Colonic mucosa (tissue), 4 donors: Measurements from ENCODE around the gene ZBP1. TPM values are rescaled to one million over a fixed set of nuclear protein-coding genes. Genes with fewer than 3 reads are reported as not detected.

Experiments used
- DNase-seq: peaks from one replicate; pipeline ENCODE4 v3.0.0-alpha.2; 2020
- H3K27ac ChIP-seq: fragments of 200-600 bp; one replicate; pipeline ENCODE4 v1.8.0; 2021
- H3K27me3 ChIP-seq: fragments of 200-600 bp; one replicate; pipeline ENCODE4 v1.8.0; 2021
- H3K36me3 ChIP-seq: fragments of 200-600 bp; one replicate; pipeline ENCODE4 v1.8.0; 2021
- H3K4me1 ChIP-seq: fragments of 200-600 bp; one replicate; pipeline ENCODE4 v1.8.0; 2021; ENCODE audit warnings: mild to moderate bottlenecking
- H3K4me3 ChIP-seq: fragments of 200-600 bp; one replicate; pipeline ENCODE4 v1.8.0; 2021
- H3K9ac ChIP-seq, 2 donors: one replicate each; pipeline ENCODE4 v1.7.0; 2013; ENCODE audit warnings: control low read depth in 2 of 2, low read depth in 2 of 2, low read length in 2 of 2
- H3K9me3 ChIP-seq: fragments of 200-600 bp; one replicate; pipeline ENCODE4 v1.8.0; 2021
- CTCF ChIP-seq: fragments of 200-600 bp; IDR thresholded peaks from one replicate; pipeline ENCODE4 v1.8.0; 2022; ENCODE audit warnings: antibody characterized with exemption, mild to moderate bottlenecking
- intact Hi-C: fragments of 100-400 bp; cut with DNase I; formaldehyde crosslinking; loops from one replicate; pipeline ENCODE4 v1.14.1; 2022
- total RNA-seq, 2 donors: library from RNA; stranded (reverse); fragmentation: NEBNext Ultra II Directional in 1 of 2; extraction: Animal tissue kit (Norgen Biotek cat#: 25700) in 1 of 2; gene quantifications; one replicate each; pipeline ENCODE4 v1.2.1, GENCODE V29; 2021
- donor health status: healthy.
- donor health status: DM: no; HTN: no; CAD: no.
- donor health status: DM: no; HTN: no; CAD: no.

The ZBP1 gene
- total RNA-seq, 2 donors from 2014 or later: 2.7 to 3.4 TPM

DNA sequence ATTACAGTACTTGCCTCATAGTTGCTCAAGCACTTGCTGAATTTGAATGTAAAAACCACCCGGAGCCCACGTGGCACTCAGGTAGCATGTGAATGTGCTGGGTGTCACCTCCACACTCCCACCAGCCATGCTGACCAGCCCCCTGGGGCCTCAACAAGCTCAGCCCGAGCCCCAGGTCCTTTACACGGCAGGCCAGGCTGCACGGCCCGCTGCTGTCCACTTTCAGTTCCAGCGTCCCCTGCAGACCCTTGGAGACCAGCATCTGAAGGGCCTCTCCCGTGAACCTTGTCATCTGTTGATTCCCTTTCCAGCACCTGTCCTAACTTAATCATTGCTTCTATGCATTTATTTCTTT, 33.3 kb upstream of the ZBP1 start:
- intact Hi-C loops: no loop called here
- DNase-seq: no peak
- Histone ChIP-seq H3K4me3 (no peak overlapping the region), H3K9ac (no peak overlapping the region), H3K27ac (no peak overlapping the region), H3K36me3 (no peaks in the 10 kb centered on the region), H3K9me3 (no peaks in the 10 kb centered on the region), H3K4me1 (no peaks in the 10 kb centered on the region), H3K27me3 (no peaks in the 10 kb centered on the region)
- no peak for TF ChIP-seq CTCF

GRCh38 chr20:57652606-57653545, 32.6 kb upstream of the ZBP1 start:
- H3K9ac ChIP-seq: no peak overlapping the region
- DNase-seq: peak; percentile 16

DNA sequence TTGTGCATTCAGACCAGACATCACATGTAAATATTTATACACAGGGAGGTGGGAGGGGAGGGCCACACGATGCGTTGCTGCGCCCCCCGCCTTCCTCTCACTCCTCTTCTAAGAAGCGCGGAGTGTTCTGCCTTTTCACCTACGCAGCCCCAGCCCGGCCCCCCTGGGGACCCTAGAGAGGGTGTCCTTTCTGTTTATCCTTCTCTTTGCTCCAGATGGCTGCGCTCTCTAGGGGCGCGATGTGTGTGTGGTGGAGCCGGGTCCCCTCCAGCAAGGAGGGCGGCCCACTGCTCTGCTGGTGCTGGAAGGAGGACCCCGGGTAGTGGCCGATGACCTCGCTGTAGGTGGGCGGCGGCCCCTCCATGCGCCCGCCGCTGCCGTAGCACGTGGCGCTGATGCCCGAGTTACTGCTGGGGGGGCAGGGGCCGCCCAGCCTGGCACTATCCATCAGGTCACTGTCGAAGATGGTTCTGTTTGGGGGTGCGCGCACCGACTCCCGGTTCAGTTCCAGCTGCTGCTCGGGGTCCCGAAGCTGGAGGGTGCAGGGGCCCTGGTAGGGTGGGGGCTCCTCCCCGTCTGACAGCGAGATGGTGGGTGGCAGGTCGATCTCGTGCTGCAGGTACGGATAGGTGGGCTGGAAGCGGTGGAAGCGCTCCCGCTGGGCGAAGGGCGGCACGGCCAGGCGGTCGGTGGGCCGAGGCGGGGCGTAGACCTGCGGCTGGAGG, 31.8 kb upstream of the ZBP1 start:
- Histone ChIP-seq H3K4me3 (no peak overlapping the region), H3K36me3 (no peaks in the 10 kb centered on the region), H3K27ac (no peak overlapping the region), H3K4me1 (no peaks in the 10 kb centered on the region), H3K9ac (no peak overlapping the region), H3K27me3 (no peaks in the 10 kb centered on the region), H3K9me3 (no peaks in the 10 kb centered on the region)
- no peak for TF ChIP-seq CTCF
- intact Hi-C loops: no loop called here
- DNase-seq: peak; percentile 16

More at GRCh38 chr20:57652606-57653545, 32.6 kb upstream of the ZBP1 start:
- H3K4me3 ChIP-seq: no peak overlapping the region
- H3K36me3 ChIP-seq: no peaks in the 10 kb centered on the region
- H3K4me1 ChIP-seq: no peaks in the 10 kb centered on the region
- intact Hi-C loops: no loop called here
- no peaks in the 10 kb centered on the region for H3K9me3 ChIP-seq
- TF ChIP-seq CTCF: no peak
- H3K27me3 ChIP-seq: no peaks in the 10 kb centered on the region
- H3K27ac ChIP-seq: no peak overlapping the region

GRCh38 chr20:57650756-57651483, 30.7 kb upstream of the ZBP1 start:
- TF ChIP-seq CTCF: no peak
- Histone ChIP-seq H3K4me3 (no peak overlapping the region), H3K36me3 (no peaks in the 10 kb centered on the region), H3K27me3 (no peaks in the 10 kb centered on the region), H3K4me1 (no peaks in the 10 kb centered on the region), H3K9ac (no peak overlapping the region), H3K9me3 (no peaks in the 10 kb centered on the region), H3K27ac (no peak overlapping the region)
- intact Hi-C loops: no loop called here
- no peak for DNase-seq

- no peaks in the 10 kb centered on the region for H3K4me1 ChIP-seq
- H3K27me3 ChIP-seq: no peaks in the 10 kb centered on the region
- no peak overlapping the region for H3K27ac ChIP-seq
- intact Hi-C loops: no loop called here
- no peaks in the 10 kb centered on the region for H3K36me3 ChIP-seq
- H3K9ac ChIP-seq: no peak overlapping the region
- H3K9me3 ChIP-seq: no peaks in the 10 kb centered on the region
- TF ChIP-seq CTCF: no peak
- no peak overlapping the region for H3K4me3 ChIP-seq
- no peak for DNase-seq
Observed at GRCh38 chr20:57650266-57650665, 30.0 kb upstream of the ZBP1 start.
